IMR-90 (cell line): ENCODE measurements around the gene HNRNPUL1.

Experiments
- POLR2A ChIP-seq: IDR thresholded peaks from 2 replicates; pipeline ENCODE4 v1.6.1; 2012; ENCODE audit warnings: mild to moderate bottlenecking, low read depth, low read length
- RAD21 ChIP-seq: IDR thresholded peaks from 2 replicates; pipeline ENCODE4 v1.6.1; 2012; ENCODE audit warnings: low read length, improper control_type of control experiment
- TF ChIP-seq, protein P1 (sequence below): conservative IDR thresholded peaks from 2 replicates; pipeline ENCODE4 v1.5.1; 2012; ENCODE audit warnings: mild to moderate bottlenecking, low read depth, low read length, improper control_type of control experiment
- TF ChIP-seq, protein P2 (sequence below): fragments of 150-350 bp; IDR thresholded peaks from 2 replicates; pipeline ENCODE4 v1.6.1; 2017; ENCODE audit warnings: mild to moderate bottlenecking, antibody characterized with exemption, low read length, low read depth

DNA sequence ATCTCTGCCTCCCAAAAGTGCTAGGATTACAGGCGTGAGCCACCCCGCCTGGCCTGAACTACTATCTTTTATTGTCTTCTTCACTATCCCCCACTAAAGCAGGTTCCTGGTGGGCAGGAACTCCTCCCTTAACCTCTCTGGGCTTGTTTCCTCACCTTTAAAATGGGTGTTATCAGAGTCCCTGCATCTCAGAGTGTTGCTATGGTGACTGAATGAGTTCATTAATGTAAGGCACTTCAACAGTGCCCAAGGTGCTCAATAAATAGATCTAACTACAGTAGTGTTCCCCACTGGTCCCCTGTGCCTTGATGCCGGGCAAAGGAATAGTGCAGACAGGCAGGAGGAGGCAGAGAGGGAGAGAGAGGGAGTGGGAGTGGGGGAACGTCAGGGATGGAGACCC is 66.3 kb downstream of the HNRNPUL1 start:
- TF ChIP-seq RAD21 (no peak), POLR2A (no peak; the same call in 1 of the 2 replicates)
- TF ChIP-seq, protein P1, sequence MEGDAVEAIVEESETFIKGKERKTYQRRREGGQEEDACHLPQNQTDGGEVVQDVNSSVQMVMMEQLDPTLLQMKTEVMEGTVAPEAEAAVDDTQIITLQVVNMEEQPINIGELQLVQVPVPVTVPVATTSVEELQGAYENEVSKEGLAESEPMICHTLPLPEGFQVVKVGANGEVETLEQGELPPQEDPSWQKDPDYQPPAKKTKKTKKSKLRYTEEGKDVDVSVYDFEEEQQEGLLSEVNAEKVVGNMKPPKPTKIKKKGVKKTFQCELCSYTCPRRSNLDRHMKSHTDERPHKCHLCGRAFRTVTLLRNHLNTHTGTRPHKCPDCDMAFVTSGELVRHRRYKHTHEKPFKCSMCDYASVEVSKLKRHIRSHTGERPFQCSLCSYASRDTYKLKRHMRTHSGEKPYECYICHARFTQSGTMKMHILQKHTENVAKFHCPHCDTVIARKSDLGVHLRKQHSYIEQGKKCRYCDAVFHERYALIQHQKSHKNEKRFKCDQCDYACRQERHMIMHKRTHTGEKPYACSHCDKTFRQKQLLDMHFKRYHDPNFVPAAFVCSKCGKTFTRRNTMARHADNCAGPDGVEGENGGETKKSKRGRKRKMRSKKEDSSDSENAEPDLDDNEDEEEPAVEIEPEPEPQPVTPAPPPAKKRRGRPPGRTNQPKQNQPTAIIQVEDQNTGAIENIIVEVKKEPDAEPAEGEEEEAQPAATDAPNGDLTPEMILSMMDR = no peak
- TF ChIP-seq, protein P2, sequence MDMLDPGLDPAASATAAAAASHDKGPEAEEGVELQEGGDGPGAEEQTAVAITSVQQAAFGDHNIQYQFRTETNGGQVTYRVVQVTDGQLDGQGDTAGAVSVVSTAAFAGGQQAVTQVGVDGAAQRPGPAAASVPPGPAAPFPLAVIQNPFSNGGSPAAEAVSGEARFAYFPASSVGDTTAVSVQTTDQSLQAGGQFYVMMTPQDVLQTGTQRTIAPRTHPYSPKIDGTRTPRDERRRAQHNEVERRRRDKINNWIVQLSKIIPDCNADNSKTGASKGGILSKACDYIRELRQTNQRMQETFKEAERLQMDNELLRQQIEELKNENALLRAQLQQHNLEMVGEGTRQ = no peak
